Esophagus muscularis mucosa (tissue), 4 donors: ENCODE measurements around the gene SPPL3.

ENCODE experiments used
- CTCF ChIP-seq, 3 experiments: fragments of 200-600 bp in 2 of 3; fragments of 450-650 bp in 1 of 3; sonication (generic) in 2 of 3; IDR thresholded peaks; one replicate each; pipeline ENCODE4 v1.5.1; 2017 to 2019; ENCODE audit warnings: antibody characterized with exemption in 3 of 3, mild to moderate bottlenecking in 2 of 3, moderate library complexity in 1 of 3
- EP300 ChIP-seq: sonication (generic); formaldehyde crosslinking; IDR thresholded peaks from one replicate; pipeline ENCODE4 v1.6.1; 2017; ENCODE audit warnings: antibody characterized with exemption
- POLR2A ChIP-seq: fragments of 450-650 bp; IDR thresholded peaks from one replicate; pipeline ENCODE4 v1.6.1; 2017; ENCODE audit warnings: antibody characterized with exemption, moderate library complexity, mild to moderate bottlenecking, low read depth
- POLR2AphosphoS5 ChIP-seq, 2 donors: sonication (generic); formaldehyde crosslinking; IDR thresholded peaks; one replicate each; pipeline ENCODE4 v1.6.1; 2017; ENCODE audit warnings: antibody characterized with exemption in 2 of 2

GRCh38 chr12:120886199-120887018 is 17.7 kb downstream of the SPPL3 start:
- TF ChIP-seq CTCF (IDR thresholded peaks at IDR 0.05): no peak
- TF ChIP-seq EP300: no peak
- TF ChIP-seq POLR2AphosphoS5 (IDR thresholded peaks at IDR 0.05): no peak
- no peak for TF ChIP-seq POLR2A
